Right atrium auricular region (tissue), 2 donors: ENCODE measurements around the gene CREBRF. TPM values are rescaled to one million over a fixed set of nuclear protein-coding genes. Genes with fewer than 3 reads are reported as not detected.
"Not testable (repeated sequence)": the region's sequence is repeated elsewhere in the genome, so short reads cannot be mapped to it uniquely, and the experiment has no call there.

Experiments
- DNase-seq: peaks from one replicate; pipeline ENCODE4 v3.0.0-alpha.2; 2019; ENCODE audit warnings: low spot score
- H3K27ac ChIP-seq, 2 donors: fragments of 200-600 bp; sonication (generic); 1 replicate in 1 of 2; 2 replicates in 1 of 2; pipeline ENCODE4 v1.5.1; 2016 to 2019
- H3K27me3 ChIP-seq, 2 donors: fragments of 200-600 bp; sonication (generic); one replicate each; pipeline versions ENCODE4 v1.5.1 to v1.6.0; 2017 to 2019
- H3K36me3 ChIP-seq: fragments of 200-600 bp; sonication (generic); one replicate; pipeline ENCODE4 v1.5.1; 2016
- H3K4me1 ChIP-seq, 2 donors: fragments of 200-600 bp; sonication (generic); one replicate each; pipeline versions ENCODE4 v1.5.1 to v1.6.0; 2017 to 2019
- H3K4me3 ChIP-seq, 2 donors: fragments of 200-600 bp; sonication (generic); 1 replicate in 1 of 2; 2 replicates in 1 of 2; pipeline ENCODE4 v1.5.1; 2017 to 2019; ENCODE audit warnings: mild to moderate bottlenecking in 1 of 2, moderate library complexity in 1 of 2
- H3K9me3 ChIP-seq, 2 donors: fragments of 200-600 bp; sonication (generic); one replicate each; pipeline ENCODE4 v1.5.1; 2019
- total RNA-seq, 2 donors: library from RNA; depleted of rRNA; stranded (reverse); fragments of >200 nt; gene quantifications; one replicate each; pipeline ENCODE4 v1.1.0, GENCODE V29; 2016
- TF ChIP-seq, protein P1 (sequence below), 2 donors: fragments of 200-600 bp; sonication (generic); IDR thresholded peaks; one replicate each; pipeline ENCODE4 v1.5.1; 2019; ENCODE audit warnings: antibody characterized with exemption in 2 of 2

CREBRF gene
- total RNA-seq, 2 donors from 2014 or later = 20.9 to 22.5 TPM

DNA sequence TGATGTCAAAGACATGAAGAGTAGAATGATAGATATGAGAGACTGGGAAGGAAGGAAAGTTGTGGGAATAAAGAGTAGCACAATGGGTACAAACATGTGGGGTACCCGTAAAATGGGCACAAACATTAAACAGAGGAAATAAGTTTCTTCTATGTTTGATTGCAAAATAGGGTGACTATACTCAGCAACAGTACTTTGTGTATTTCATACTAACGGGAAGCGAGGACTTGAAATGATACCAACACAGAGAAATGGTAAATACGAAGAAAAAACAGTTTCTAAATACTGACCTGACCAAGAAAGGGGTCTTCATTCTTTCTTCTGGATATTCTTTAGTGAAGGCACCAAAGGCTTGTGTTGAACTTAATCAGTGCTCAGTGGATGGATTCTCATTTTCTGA, 41.5 kb upstream of the CREBRF start:
- Histone ChIP-seq H3K27ac (peak overlapping the region; percentile 7 to 87), H3K4me1 (peaks cover 0 to 59% of the 10 kb centered on the region in 2 donors)

DNA sequence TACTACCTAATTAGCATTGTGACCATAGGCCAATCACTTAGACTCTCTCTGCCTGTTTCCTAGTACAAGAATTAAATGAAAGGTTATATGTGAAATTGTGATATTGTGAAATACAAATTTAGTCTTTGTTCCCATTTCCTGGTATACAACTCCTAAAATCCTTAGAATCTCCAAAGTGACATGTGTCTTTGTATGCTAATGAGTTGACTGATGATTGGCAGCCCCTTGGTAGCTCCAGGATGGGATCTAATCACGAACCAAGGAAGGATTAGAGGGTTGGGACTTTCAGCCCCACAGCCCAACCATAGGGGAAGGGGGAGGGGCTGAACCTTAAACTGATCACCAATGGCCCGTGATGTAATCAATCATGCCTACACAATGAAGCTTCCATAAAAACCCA, 41.0 kb upstream of the CREBRF start:
- Histone ChIP-seq H3K4me1 (peaks cover 0 to 58% of the 10 kb centered on the region in 2 donors), H3K36me3 (peaks cover 3% of the 10 kb centered on the region), H3K9me3 (no peaks in the 10 kb centered on the region), H3K27ac (peak overlapping the region; percentile 71 to 87), H3K4me3 (no peak overlapping the region), H3K27me3 (no peaks in the 10 kb centered on the region)
- TF ChIP-seq, protein P1, sequence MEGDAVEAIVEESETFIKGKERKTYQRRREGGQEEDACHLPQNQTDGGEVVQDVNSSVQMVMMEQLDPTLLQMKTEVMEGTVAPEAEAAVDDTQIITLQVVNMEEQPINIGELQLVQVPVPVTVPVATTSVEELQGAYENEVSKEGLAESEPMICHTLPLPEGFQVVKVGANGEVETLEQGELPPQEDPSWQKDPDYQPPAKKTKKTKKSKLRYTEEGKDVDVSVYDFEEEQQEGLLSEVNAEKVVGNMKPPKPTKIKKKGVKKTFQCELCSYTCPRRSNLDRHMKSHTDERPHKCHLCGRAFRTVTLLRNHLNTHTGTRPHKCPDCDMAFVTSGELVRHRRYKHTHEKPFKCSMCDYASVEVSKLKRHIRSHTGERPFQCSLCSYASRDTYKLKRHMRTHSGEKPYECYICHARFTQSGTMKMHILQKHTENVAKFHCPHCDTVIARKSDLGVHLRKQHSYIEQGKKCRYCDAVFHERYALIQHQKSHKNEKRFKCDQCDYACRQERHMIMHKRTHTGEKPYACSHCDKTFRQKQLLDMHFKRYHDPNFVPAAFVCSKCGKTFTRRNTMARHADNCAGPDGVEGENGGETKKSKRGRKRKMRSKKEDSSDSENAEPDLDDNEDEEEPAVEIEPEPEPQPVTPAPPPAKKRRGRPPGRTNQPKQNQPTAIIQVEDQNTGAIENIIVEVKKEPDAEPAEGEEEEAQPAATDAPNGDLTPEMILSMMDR (IDR thresholded peaks at IDR 0.05) = no peak
- peak; percentile 16 for DNase-seq

More for the DNA sequence above, 41.5 kb upstream of the CREBRF start:
- Histone ChIP-seq H3K27me3 (no peaks in the 10 kb centered on the region), H3K4me3 (no peak overlapping the region), H3K36me3 (no peaks in the 10 kb centered on the region), H3K9me3 (no peaks in the 10 kb centered on the region)
- DNase-seq = no peak
- TF ChIP-seq, protein P1 (IDR thresholded peaks at IDR 0.05) = no peak

DNA sequence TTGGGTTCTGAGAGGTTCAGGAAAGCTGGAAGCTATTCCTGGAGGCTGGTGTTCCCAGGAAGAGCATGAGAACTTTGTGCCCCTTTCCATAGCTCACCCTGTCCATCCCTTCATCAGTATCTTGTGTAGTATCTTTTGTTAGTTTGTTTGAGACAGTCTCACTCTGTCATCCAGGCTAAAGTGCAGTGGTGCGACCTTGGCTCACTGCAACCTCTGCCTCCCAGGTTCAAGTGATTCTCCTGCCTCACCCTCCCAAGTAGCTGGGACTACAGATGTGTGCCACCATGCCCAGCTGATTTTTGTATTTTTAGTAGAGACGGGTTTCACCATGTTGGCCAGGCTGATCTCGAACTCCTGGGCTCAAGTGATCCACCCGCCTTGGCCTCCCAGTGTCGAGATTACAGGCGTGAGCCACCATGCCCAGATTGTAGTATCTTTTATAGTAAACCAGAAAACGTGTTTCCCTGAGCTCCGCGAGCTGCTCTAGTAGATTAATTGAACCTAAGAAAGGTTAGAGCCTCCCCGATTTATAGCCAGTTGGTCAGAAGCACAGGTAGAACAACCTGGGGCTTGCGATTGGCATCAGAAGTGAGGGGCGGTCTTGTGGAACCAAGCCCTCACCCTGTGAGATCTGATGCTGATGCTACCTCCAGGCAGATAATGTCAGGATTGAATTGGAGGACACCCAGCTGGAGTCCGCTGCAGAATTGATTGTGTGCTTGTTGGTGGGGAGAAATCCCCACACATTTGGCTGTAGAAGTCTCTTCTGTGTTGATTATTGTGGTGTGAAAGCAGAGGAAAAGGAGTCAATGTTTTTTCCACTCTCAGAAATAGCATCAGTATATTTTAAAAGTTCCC, 40.3 kb upstream of the CREBRF start:
- TF ChIP-seq, protein P1 (IDR thresholded peaks at IDR 0.05) = no peak
- H3K27me3 ChIP-seq = no peaks in the 10 kb centered on the region
- DNase-seq = no peak
- H3K4me3 ChIP-seq = no peak overlapping the region
- H3K27ac ChIP-seq = peak overlapping the region; percentile 71 to 87
- peaks cover 9% of the 10 kb centered on the region for H3K36me3 ChIP-seq
- H3K4me1 ChIP-seq = peaks cover 0 to 57% of the 10 kb centered on the region in 2 donors
- no peaks in the 10 kb centered on the region for H3K9me3 ChIP-seq

DNA sequence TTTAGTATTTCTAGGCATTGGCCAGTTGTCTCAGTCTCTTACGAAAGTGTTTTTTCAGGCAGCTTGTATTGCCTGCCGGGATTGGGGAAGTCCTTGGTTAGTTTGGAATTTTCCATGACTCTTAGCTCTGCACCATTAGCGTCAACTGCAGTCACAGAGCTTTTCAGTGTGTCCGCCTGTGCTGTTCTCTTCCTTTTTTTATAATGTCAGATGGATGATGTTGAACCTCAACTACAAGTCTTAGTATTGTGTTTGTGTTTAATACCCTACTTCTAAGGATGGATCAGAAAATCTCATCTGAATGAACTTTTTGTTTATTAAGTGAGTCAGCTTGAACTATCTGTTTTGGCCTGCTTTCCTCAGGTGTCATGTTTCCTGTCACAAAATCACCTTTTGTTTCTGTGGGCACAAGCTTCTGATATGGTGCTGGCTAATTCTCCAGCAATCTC, 39.5 kb upstream of the CREBRF start:
- TF ChIP-seq, protein P1 (IDR thresholded peaks at IDR 0.05) = no peak
- Histone ChIP-seq H3K27ac (peak overlapping the region; percentile 71 to 87), H3K27me3 (no peaks in the 10 kb centered on the region), H3K4me1 (peaks cover 0 to 49% of the 10 kb centered on the region in 2 donors), H3K4me3 (no peak overlapping the region), H3K9me3 (no peaks in the 10 kb centered on the region), H3K36me3 (peaks cover 17% of the 10 kb centered on the region)
- DNase-seq = peak; percentile 69

DNA sequence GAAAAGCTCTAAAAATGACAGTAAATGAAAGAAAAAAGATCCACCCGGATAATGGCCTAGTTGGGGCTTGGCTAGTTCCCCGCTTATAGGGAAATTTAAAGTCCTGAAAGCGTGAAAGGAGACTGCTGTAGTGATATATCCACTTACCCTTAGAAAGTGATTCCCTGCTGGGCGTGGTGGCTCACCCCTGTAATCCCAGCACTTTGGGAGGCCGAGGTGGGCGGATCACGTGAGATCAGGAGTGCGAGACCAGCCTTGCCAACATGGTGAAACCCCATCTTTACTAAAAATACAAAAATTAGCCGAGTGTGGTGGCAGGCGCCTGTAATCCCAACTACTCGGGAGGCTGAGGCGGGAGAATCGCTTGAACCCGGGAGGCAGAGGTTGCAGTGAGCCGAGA, 39.1 kb upstream of the CREBRF start:
- not testable (repeated sequence) for H3K9me3 ChIP-seq, H3K27me3 ChIP-seq, H3K4me3 ChIP-seq, DNase-seq
- Histone ChIP-seq H3K4me1 (peaks cover 0 to 45% of the 10 kb centered on the region in 2 donors), H3K27ac (peak overlapping the region; percentile 71 to 87), H3K36me3 (peaks cover 21% of the 10 kb centered on the region)

DNA sequence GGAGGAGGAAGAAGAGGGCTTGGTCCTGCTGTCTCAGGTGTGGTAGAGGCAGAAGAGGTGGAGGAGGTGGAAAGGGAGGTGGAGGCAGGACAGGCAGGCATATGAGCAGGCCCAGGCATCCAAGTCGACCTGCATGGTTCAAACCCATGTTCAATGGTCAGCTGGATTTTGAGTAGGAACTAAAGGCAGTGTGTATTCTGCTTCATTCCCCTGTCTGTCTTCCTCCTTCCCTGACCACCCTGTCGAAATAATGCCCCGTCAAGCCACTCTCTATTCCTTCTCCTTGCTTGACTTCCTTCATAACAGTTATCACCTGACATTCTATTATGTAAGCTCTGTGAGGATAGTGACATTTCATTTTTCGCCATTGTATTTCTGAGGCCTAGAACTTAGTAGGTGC, 37.8 kb upstream of the CREBRF start:
- peak overlapping the region in 1 of 2 donors; percentile 11 for H3K27ac ChIP-seq
- H3K9me3 ChIP-seq = no peaks in the 10 kb centered on the region
- peaks cover 0 to 36% of the 10 kb centered on the region in 2 donors for H3K4me1 ChIP-seq

More for the DNA sequence above, 37.8 kb upstream of the CREBRF start:
- H3K4me3 ChIP-seq = no peak overlapping the region
- H3K36me3 ChIP-seq = peaks cover 26% of the 10 kb centered on the region
- no peaks in the 10 kb centered on the region for H3K27me3 ChIP-seq
- TF ChIP-seq, protein P1 (IDR thresholded peaks at IDR 0.05) = no peak
- no peak for DNase-seq
